HEK293T (cell line): ENCODE results near the gene CES5A.
"Not testable (repeated sequence)": the region's sequence is repeated elsewhere in the genome, so short reads cannot be mapped to it uniquely, and the experiment has no call there.

Source experiments
- CTCF ChIA-PET: fragments of 350-600 bp; formaldehyde crosslinking; extraction: SDS; loops from one replicate; lab custom pipeline; 2021; ENCODE audit warnings: antibody characterized with exemption, inconsistent platforms; lab: Yijun Ruan, JAX
- POLR2A ChIA-PET: fragments of 350-600 bp; formaldehyde crosslinking; extraction: SDS; loops from one replicate; lab custom pipeline; 2020; ENCODE audit warnings: antibody characterized with exemption, inconsistent platforms; lab: Yijun Ruan, JAX
- DNase-seq: peaks from one replicate; pipeline ENCODE4 v3.0.0; 2012; ENCODE audit warnings: mixed read lengths; ENCODE audit errors: extremely low spot score
- ARNT ChIP-seq: fragments of 450-650 bp; IDR thresholded peaks from 2 replicates; pipeline ENCODE4 v1.6.1; 2017; ENCODE audit warnings: mild to moderate bottlenecking
- BHLHE40 ChIP-seq: fragments of 450-650 bp; IDR thresholded peaks from 2 replicates; pipeline ENCODE4 v1.6.1; 2016; ENCODE audit warnings: mild to moderate bottlenecking, moderate library complexity, borderline replicate concordance
- CTBP1 ChIP-seq: fragments of 450-650 bp; IDR thresholded peaks from 2 replicates; pipeline ENCODE4 v1.6.1; 2016; ENCODE audit warnings: borderline replicate concordance
- ELF4 ChIP-seq: fragments of 450-650 bp; IDR thresholded peaks from 2 replicates; pipeline ENCODE4 v1.6.1; 2017; ENCODE audit warnings: antibody characterized with exemption
- FOXA1 ChIP-seq: fragments of 450-650 bp; IDR thresholded peaks from 2 replicates; pipeline ENCODE4 v1.6.1; 2016; ENCODE audit warnings: mild to moderate bottlenecking
- FOXK2 ChIP-seq: fragments of 450-650 bp; IDR thresholded peaks from 2 replicates; pipeline ENCODE4 v1.6.1; 2016; ENCODE audit warnings: mild to moderate bottlenecking
- FOXM1 ChIP-seq: fragments of 450-650 bp; IDR thresholded peaks from 2 replicates; pipeline ENCODE4 v1.6.1; 2017; ENCODE audit warnings: mild to moderate bottlenecking, borderline replicate concordance
- HDGF ChIP-seq: fragments of 450-650 bp; IDR thresholded peaks from 2 replicates; pipeline ENCODE4 v1.6.1; 2017; ENCODE audit warnings: antibody characterized with exemption, borderline replicate concordance
- L3MBTL2 ChIP-seq: fragments of 450-650 bp; conservative IDR thresholded peaks from 2 replicates; pipeline ENCODE4 v1.6.1; 2016; ENCODE audit warnings: mild to moderate bottlenecking
- LEF1 ChIP-seq: fragments of 450-650 bp; IDR thresholded peaks from 2 replicates; pipeline ENCODE4 v1.6.1; 2017; ENCODE audit warnings: mild to moderate bottlenecking, borderline replicate concordance
- NFRKB ChIP-seq: fragments of 450-650 bp; IDR thresholded peaks from 2 replicates; pipeline ENCODE4 v1.6.1; 2016; ENCODE audit warnings: mild to moderate bottlenecking, moderate library complexity
- SP1 ChIP-seq: fragments of 450-650 bp; IDR thresholded peaks from 2 replicates; pipeline ENCODE4 v1.6.1; 2017
- SUZ12 ChIP-seq: fragments of 450-650 bp; IDR thresholded peaks from 2 replicates; pipeline ENCODE4 v1.6.1; 2016; ENCODE audit warnings: mild to moderate bottlenecking
- TARDBP ChIP-seq: fragments of 450-650 bp; IDR thresholded peaks from 2 replicates; pipeline ENCODE4 v1.6.1; 2016
- ZNF384 ChIP-seq: fragments of 450-650 bp; IDR thresholded peaks from 2 replicates; pipeline ENCODE4 v1.6.1; 2016
- TF ChIP-seq, protein P1 (sequence below): fragments of 450-650 bp; IDR thresholded peaks from 2 replicates; pipeline ENCODE4 v1.6.1; 2016

Gene CES5A

GRCh38 chr16:55875273-55875672 is at the start of gene CES5A:
Gene CES5A, minus strand, starts transcription at chr16:55875373. Its CDS starts 152 bp downstream, at chr16:55875221.
- CTCF ChIA-PET = no interaction called here
- DNase-seq = no peak
- POLR2A ChIA-PET = interaction anchor here (0.6 kb wide), 1 partner anchor 16 kb away, joined by 3 read pairs; no protein-coding TSS in a partner anchor
- no peak for TF ChIP-seq LEF1
- no peak for TF ChIP-seq FOXA1
- TF ChIP-seq L3MBTL2 = no peak
- no peak for TF ChIP-seq SUZ12
- TF ChIP-seq CTBP1 = no peak
- TF ChIP-seq ZNF384 = no peak
- TF ChIP-seq BHLHE40 = no peak
- no peak for TF ChIP-seq TARDBP

GRCh38 chr16:55922662-55923061 is 47.5 kb upstream of the CES5A start:
- no peak for DNase-seq
- ChIA-PET POLR2A (no interaction called here), CTCF (no interaction called here)
- TF ChIP-seq FOXK2 (no peak), BHLHE40 (no peak), SP1 (no peak), NFRKB (no peak), CTBP1 (no peak), ZNF384 (no peak), TARDBP (no peak), ARNT (no peak), FOXA1 (no peak), LEF1 (no peak), ELF4 (no peak), L3MBTL2 (no peak), FOXM1 (no peak), HDGF (no peak), SUZ12 (no peak)
- TF ChIP-seq, protein P1, sequence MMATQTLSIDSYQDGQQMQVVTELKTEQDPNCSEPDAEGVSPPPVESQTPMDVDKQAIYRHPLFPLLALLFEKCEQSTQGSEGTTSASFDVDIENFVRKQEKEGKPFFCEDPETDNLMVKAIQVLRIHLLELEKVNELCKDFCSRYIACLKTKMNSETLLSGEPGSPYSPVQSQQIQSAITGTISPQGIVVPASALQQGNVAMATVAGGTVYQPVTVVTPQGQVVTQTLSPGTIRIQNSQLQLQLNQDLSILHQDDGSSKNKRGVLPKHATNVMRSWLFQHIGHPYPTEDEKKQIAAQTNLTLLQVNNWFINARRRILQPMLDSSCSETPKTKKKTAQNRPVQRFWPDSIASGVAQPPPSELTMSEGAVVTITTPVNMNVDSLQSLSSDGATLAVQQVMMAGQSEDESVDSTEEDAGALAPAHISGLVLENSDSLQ = no peak

DNA sequence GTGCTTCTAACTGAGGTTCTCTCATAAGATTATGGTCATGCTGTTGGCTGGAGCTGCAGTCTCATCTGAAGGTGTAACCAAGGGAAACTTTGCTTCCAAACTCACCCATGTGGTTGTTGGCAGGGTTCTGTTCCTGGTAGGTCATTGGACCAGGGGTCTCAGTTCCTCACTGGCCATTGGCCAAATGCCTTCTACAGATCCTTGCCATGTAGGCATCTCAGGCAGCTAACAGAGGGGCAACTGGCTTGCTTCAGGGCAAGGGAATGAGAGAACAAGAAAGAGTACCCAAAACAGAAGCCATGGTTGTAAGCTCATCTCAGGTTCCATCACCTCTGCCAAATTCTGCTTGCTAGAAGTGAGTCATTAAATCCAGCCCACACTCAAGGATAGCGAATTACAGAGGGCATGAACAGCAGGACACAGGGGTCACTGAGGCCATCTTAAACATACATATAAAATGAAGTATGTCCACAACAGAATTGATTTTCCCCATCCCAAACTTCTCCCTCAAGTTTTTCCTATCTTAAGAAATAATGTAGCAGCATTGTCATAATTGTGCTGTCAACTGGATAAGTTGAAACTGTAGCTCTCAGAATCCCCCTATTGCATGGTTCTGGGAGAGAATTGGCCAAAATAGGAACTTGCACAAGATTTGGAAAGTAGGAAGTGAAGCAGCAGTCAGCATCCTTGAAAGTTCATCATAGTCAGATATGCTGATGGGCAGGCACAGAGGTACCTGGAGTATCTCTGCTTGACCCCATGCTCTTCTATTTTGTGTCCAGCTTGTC is 42.4 kb upstream of the CES5A start:
- TF ChIP-seq FOXM1 (no peak), SP1 (no peak), ELF4 (no peak), ARNT (no peak), HDGF (no peak), BHLHE40 (no peak), SUZ12 (no peak), FOXK2 (no peak), TARDBP (no peak), ZNF384 (no peak), LEF1 (no peak), NFRKB (no peak), L3MBTL2 (no peak)
- TF ChIP-seq, protein P1 = no peak
- DNase-seq = no peak
- POLR2A ChIA-PET = no interaction called here
- CTCF ChIA-PET = no interaction called here

GRCh38 chr16:55915096-55915827 is 40.1 kb upstream of the CES5A start:
- CTCF ChIA-PET = no interaction called here
- no peak for DNase-seq
- POLR2A ChIA-PET = no interaction called here
- TF ChIP-seq FOXM1 (no peak), NFRKB (no peak), L3MBTL2 (no peak), ARNT (no peak)
- TF ChIP-seq, protein P1 = no peak

- TF ChIP-seq FOXM1 (no peak), FOXK2 (no peak)
- CTCF ChIA-PET = no interaction called here
- DNase-seq = no peak
- POLR2A ChIA-PET = no interaction called here
Observed at GRCh38 chr16:55914383-55914782, 39.2 kb upstream of the CES5A start.

- no peak for DNase-seq
- TF ChIP-seq, protein P1 = no peak
- TF ChIP-seq CTBP1 (no peak), HDGF (no peak), FOXK2 (no peak), FOXA1 (no peak), LEF1 (no peak)
- CTCF ChIA-PET = no interaction called here
- POLR2A ChIA-PET = no interaction called here
Observed at GRCh38 chr16:55913716-55914115, 38.5 kb upstream of the CES5A start.

GRCh38 chr16:55913121-55913520 is 37.9 kb upstream of the CES5A start:
- POLR2A ChIA-PET, DNase-seq, CTCF ChIA-PET: not testable (repeated sequence)
